GM12878 (cell line): ENCODE measurements around the gene TAGLN. TPM values are rescaled to one million over a fixed set of nuclear protein-coding genes. Genes with fewer than 3 reads are reported as not detected.

Experiments
- ATAC-seq: fragments of 200-7000 bp; cut with Tn5 transposase; 3 replicates; pipeline ENCODE4 v1.9.1; 2020; ENCODE audit warnings: mild to moderate bottlenecking, moderate library complexity
- BruUV-seq: library from RNA; stranded (reverse); fragments of 400-500 nt; replicated peaks from 2 replicates; lab custom pipeline; 2021; lab: Mats Ljungman, UMichigan
- CTCF ChIA-PET: fragments of 300-600 bp; sonication (Branson Sonifier 250); formaldehyde crosslinking; extraction: SDS; loops from one replicate; lab custom pipeline; 2021; ENCODE audit warnings: inconsistent platforms; lab: Yijun Ruan, JAX
- POLR2A ChIA-PET: fragments of 350-600 bp; formaldehyde crosslinking; extraction: SDS; loops from one replicate; lab custom pipeline; 2021; ENCODE audit warnings: inconsistent platforms; lab: Charles Lee
- RAD21 ChIA-PET: fragments of 300-600 bp; sonication (Branson Sonifier 250); formaldehyde crosslinking; loops from one replicate; lab custom pipeline; 2023; ENCODE audit warnings: antibody characterized with exemption; ENCODE audit not compliant: unreplicated experiment; lab: Charles Lee
- SMC1A ChIA-PET: fragments of 300-600 bp; sonication (Branson Sonifier 250); formaldehyde crosslinking; loops from one replicate; lab custom pipeline; 2023; ENCODE audit not compliant: unreplicated experiment, uncharacterized antibody; lab: Charles Lee
- DNase-seq: peaks from one replicate; pipeline ENCODE4 v3.0.0-alpha.2; 2011; ENCODE audit warnings: low read depth, low spot score
- FAIRE-seq: peaks from 3 replicates; lab custom pipeline; 2011; peaks lifted over from hg19 to GRCh38; lab: Jason Lieb, UNC
- H2AFZ ChIP-seq: 2 replicates; pipeline ENCODE4 v1.6.0; 2011; ENCODE audit warnings: low read depth, low read length, control low read depth; ENCODE audit not compliant: control insufficient read depth
- H3K27ac ChIP-seq: 2 replicates; pipeline ENCODE4 v1.5.1; 2011; ENCODE audit warnings: control low read depth; ENCODE audit not compliant: control insufficient read depth, insufficient read depth
- H3K27me3 ChIP-seq, 2 experiments: replicated peaks in 1 of 2; 2 replicates each; pipeline versions ENCODE4 v1.6.0 to v1.6.1; 2011; ENCODE audit warnings: low read length in 1 of 2; ENCODE audit not compliant: control insufficient read depth in 2 of 2, insufficient read depth in 2 of 2
- H3K36me3 ChIP-seq, 2 experiments: 2 replicates each; pipeline ENCODE4 v1.5.1; 2011; ENCODE audit warnings: low read length in 1 of 2; ENCODE audit not compliant: control insufficient read depth in 2 of 2, insufficient read depth in 2 of 2
- H3K4me1 ChIP-seq: 2 replicates; pipeline ENCODE4 v1.6.1; 2011; ENCODE audit warnings: mild to moderate bottlenecking, low read length, moderate library complexity, mixed read lengths; ENCODE audit not compliant: control insufficient read depth, insufficient read depth
- H3K4me2 ChIP-seq: 2 replicates; pipeline ENCODE4 v1.6.0; 2011; ENCODE audit warnings: control low read depth; ENCODE audit not compliant: control insufficient read depth, insufficient read depth
- H3K4me3 ChIP-seq: fragments of 200-600 bp; sonication (generic); 2 replicates; pipeline ENCODE4 v1.5.1; 2016
- H3K79me2 ChIP-seq: 2 replicates; pipeline ENCODE4 v1.6.0; 2011; ENCODE audit warnings: low read length; ENCODE audit not compliant: control insufficient read depth, insufficient read depth
- H3K9ac ChIP-seq: 2 replicates; pipeline ENCODE4 v1.8.0; 2011; ENCODE audit warnings: low read length, control low read depth, mixed read lengths; ENCODE audit not compliant: control insufficient read depth, insufficient read depth
- H3K9me3 ChIP-seq: replicated peaks from 3 replicates; pipeline ENCODE4 v1.5.1; 2011; ENCODE audit warnings: mild to moderate bottlenecking, low read length; ENCODE audit not compliant: control insufficient read depth, insufficient read depth
- H4K20me1 ChIP-seq: 2 replicates; pipeline ENCODE4 v1.6.0; 2011; ENCODE audit not compliant: control insufficient read depth, insufficient read depth
- BMI1 ChIP-seq: fragments of 450-650 bp; IDR thresholded peaks from 2 replicates; pipeline ENCODE4 v1.6.1; 2016; ENCODE audit warnings: mild to moderate bottlenecking, moderate library complexity, borderline replicate concordance
- CREM ChIP-seq: IDR thresholded peaks from 2 replicates; pipeline ENCODE4 v1.6.1; 2014; ENCODE audit warnings: antibody characterized with exemption, low read depth
- KAT2A ChIP-seq: conservative IDR thresholded peaks from 2 replicates; pipeline ENCODE4 v1.6.1; 2011; ENCODE audit warnings: low read depth, low read length; ENCODE audit not compliant: control insufficient read depth
- NFYA ChIP-seq: IDR thresholded peaks from 2 replicates; pipeline ENCODE4 v1.6.1; 2011; ENCODE audit warnings: low read depth, mild to moderate bottlenecking, low read length, improper control_type of control experiment, borderline replicate concordance
- PML ChIP-seq: IDR thresholded peaks from 2 replicates; pipeline ENCODE4 v1.6.1; 2012; ENCODE audit warnings: low read length, inconsistent platforms
- RFX5 ChIP-seq: IDR thresholded peaks from 2 replicates; pipeline ENCODE4 v1.6.1; 2011; ENCODE audit warnings: low read depth, low read length, improper control_type of control experiment
- ZNF24 ChIP-seq: fragments of 450-650 bp; IDR thresholded peaks from 2 replicates; pipeline ENCODE4 v1.6.1; 2017; ENCODE audit warnings: antibody characterized with exemption, mild to moderate bottlenecking
- ZNF274 ChIP-seq: IDR thresholded peaks from one replicate; pipeline ENCODE4 v1.8.0; 2011; ENCODE audit not compliant: insufficient read length, insufficient read depth
- WGBS: methylation state at CpG from one replicate; pipeline ENCODE4 v1.1.6; 2016; ENCODE audit warnings: low lambda C conversion rate; ENCODE audit not compliant: insufficient replicate concordance, insufficient coverage; ENCODE audit errors: missing lambda C conversion rate; 5-methylcytosine and 5-hydroxymethylcytosine counted together
- in situ Hi-C: fragments of 300-500 bp; cut with MboI; formaldehyde crosslinking; loops from 9 replicates; pipeline ENCODE4 v1.14.3; 2018; ENCODE audit warnings: mixed read lengths
- intact Hi-C: fragments of 100-400 bp; cut with micrococcal nuclease; formaldehyde crosslinking; loops from one replicate; pipeline ENCODE4 v1.14.2; 2022; ENCODE audit not compliant: unreplicated experiment
- polyA plus RNA-seq, 11 experiments: library from polyadenylated mRNA; depleted of rRNA in 4 of 11; unstranded in 6 of 11; stranded (reverse) in 5 of 11; fragments of >200 nt; fragmentation: Nextera tagmentation in 4 of 11; fragmentation: Illumina TruSeq in 1 of 11; extraction: Ambion mirVana in 4 of 11; extraction: Trizol in 1 of 11; gene quantifications; 1 replicate in 1 of 11; 2 replicates in 10 of 11; pipeline versions ENCODE4 v1.2.1 to v1.2.3, GENCODE V29; 2011 to 2016; ENCODE audit warnings: inconsistent platforms in 2 of 11, missing spikeins in 2 of 11, low read depth in 1 of 11
- total RNA-seq, 4 experiments: library from RNA; depleted of rRNA in 3 of 4; stranded (reverse); fragments of >200 nt in 3 of 4; fragmentation: Illumina TruSeq in 1 of 4; extraction: Trizol in 1 of 4; gene quantifications; 2 replicates each; pipeline versions ENCODE4 v1.2.1 to v1.2.3, GENCODE V29; 2013 to 2021
- TF ChIP-seq, protein P1 (sequence below): fragments of 450-650 bp; IDR thresholded peaks from 2 replicates; pipeline ENCODE4 v1.6.1; 2016; ENCODE audit warnings: mild to moderate bottlenecking
- TF ChIP-seq, protein P2 (sequence below): fragments of 450-650 bp; IDR thresholded peaks from 2 replicates; pipeline ENCODE4 v1.6.1; 2017; ENCODE audit warnings: mild to moderate bottlenecking, low read depth, inconsistent platforms; ENCODE audit not compliant: poor library complexity, severe bottlenecking
- TF ChIP-seq, protein P3 (sequence below): IDR thresholded peaks from 2 replicates; pipeline ENCODE4 v1.6.1; 2011; ENCODE audit warnings: low read depth, mild to moderate bottlenecking, low read length, moderate library complexity, borderline replicate concordance; ENCODE audit errors: extremely low read depth

TAGLN gene
- total and polyA plus RNA-seq, 10 of the 15 experiments (the other 5 are each of a cell fraction or from before 2014, with no cell fraction given), result 0.26 to 4.6 (median 1.7) TPM

DNA sequence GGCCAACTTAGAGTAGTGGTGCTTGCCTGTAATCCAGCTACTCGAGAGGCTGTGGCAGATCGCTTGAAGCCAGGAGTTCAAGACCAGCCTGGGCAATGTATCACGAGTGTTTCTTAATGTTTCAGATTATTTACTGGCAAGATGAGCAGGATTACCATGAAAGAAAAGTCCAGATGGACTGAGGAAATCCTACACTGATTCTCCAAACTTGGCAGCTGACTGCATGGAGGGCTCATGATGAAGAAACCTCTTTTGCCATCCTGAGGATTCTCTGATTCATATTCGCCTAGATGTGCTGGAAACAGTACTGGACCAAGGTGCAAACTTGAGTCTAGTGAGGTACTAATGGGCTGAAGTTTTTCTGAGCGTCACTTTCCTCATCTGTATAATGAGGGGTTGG is 23.4 kb upstream of the TAGLN start:
- Histone ChIP-seq H4K20me1 (no peaks in the 10 kb centered on the region), H3K27ac (no peak overlapping the region), H3K9ac (no peak overlapping the region), H3K4me2 (no peak overlapping the region), H3K36me3 (peaks cover 0 to 3% of the 10 kb centered on the region in 2 experiments; a peak in 2 of 4 replicates), H3K4me1 (peaks cover 8% of the 10 kb centered on the region), H3K9me3 (no peaks in the 10 kb centered on the region), H3K79me2 (peaks cover 7% of the 10 kb centered on the region), H3K27me3 (no peaks in the 10 kb centered on the region), H3K4me3 (no peak overlapping the region), H2AFZ (no peak overlapping the region)
- POLR2A ChIA-PET, result interaction anchor here (0.6 kb wide), 1 partner anchor 873 kb away, joined by 4 read pairs; no protein-coding TSS in a partner anchor
- intact Hi-C loops (no loop called here), in situ Hi-C loops (no loop called here)
- WGBS, result 97% methylated on average over 5 of the region's 5 CpGs
- TF ChIP-seq ZNF274 (no peak), BMI1 (no peak), PML (no peak), ZNF24 (no peak), NFYA (no peak), CREM (no peak), KAT2A (no peak), RFX5 (no peak)
- TF ChIP-seq, protein P1, sequence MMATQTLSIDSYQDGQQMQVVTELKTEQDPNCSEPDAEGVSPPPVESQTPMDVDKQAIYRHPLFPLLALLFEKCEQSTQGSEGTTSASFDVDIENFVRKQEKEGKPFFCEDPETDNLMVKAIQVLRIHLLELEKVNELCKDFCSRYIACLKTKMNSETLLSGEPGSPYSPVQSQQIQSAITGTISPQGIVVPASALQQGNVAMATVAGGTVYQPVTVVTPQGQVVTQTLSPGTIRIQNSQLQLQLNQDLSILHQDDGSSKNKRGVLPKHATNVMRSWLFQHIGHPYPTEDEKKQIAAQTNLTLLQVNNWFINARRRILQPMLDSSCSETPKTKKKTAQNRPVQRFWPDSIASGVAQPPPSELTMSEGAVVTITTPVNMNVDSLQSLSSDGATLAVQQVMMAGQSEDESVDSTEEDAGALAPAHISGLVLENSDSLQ, result no peak
- TF ChIP-seq, protein P2, sequence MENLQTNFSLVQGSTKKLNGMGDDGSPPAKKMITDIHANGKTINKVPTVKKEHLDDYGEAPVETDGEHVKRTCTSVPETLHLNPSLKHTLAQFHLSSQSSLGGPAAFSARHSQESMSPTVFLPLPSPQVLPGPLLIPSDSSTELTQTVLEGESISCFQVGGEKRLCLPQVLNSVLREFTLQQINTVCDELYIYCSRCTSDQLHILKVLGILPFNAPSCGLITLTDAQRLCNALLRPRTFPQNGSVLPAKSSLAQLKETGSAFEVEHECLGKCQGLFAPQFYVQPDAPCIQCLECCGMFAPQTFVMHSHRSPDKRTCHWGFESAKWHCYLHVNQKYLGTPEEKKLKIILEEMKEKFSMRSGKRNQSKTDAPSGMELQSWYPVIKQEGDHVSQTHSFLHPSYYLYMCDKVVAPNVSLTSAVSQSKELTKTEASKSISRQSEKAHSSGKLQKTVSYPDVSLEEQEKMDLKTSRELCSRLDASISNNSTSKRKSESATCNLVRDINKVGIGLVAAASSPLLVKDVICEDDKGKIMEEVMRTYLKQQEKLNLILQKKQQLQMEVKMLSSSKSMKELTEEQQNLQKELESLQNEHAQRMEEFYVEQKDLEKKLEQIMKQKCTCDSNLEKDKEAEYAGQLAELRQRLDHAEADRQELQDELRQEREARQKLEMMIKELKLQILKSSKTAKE, result no peak
- TF ChIP-seq, protein P3, sequence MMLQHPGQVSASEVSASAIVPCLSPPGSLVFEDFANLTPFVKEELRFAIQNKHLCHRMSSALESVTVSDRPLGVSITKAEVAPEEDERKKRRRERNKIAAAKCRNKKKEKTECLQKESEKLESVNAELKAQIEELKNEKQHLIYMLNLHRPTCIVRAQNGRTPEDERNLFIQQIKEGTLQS, result no peak
- FAIRE-seq, result no peak
- BruUV-seq, result no TSS peak
- CTCF ChIA-PET, result no interaction called here
- DNase-seq, result no peak
- SMC1A ChIA-PET, result interaction anchor here (1.0 to 6.9 kb wide), 4 partner anchors 9 to 30 kb away, joined by 3 to 67 read pairs (median 4); partner anchors contain the start of gene PAFAH1B2
- ATAC-seq, result no peak
- RAD21 ChIA-PET, result no interaction called here
